ENCODE measurements around the gene DAB2.

GRCh38 chr5:39446231-39446630 is 21.5 kb upstream of the DAB2 start:
- TF ChIP-seq CTCF (IDR thresholded peaks at IDR 0.05), result no peak
- no peak for TF ChIP-seq POLR2AphosphoS5 (IDR thresholded peaks at IDR 0.05)
- TF ChIP-seq POLR2A (IDR thresholded peaks at IDR 0.05), result no peak
- TF ChIP-seq EP300 (IDR thresholded peaks at IDR 0.05), result no peak

Data from gastroesophageal sphincter (tissue), 3 donors.